GM21367 (cell line): ENCODE data around the gene MYOZ3.

ENCODE experiments used
- ATAC-seq: cut with Tn5 transposase; IDR thresholded peaks from one replicate; pipeline ENCODE4 v1.9.1; 2021; ENCODE audit not compliant: unreplicated experiment

MYOZ3 gene

GRCh38 chr5:150700246-150700593 is 39.2 kb downstream of the MYOZ3 start:
- no peak for ATAC-seq

DNA sequence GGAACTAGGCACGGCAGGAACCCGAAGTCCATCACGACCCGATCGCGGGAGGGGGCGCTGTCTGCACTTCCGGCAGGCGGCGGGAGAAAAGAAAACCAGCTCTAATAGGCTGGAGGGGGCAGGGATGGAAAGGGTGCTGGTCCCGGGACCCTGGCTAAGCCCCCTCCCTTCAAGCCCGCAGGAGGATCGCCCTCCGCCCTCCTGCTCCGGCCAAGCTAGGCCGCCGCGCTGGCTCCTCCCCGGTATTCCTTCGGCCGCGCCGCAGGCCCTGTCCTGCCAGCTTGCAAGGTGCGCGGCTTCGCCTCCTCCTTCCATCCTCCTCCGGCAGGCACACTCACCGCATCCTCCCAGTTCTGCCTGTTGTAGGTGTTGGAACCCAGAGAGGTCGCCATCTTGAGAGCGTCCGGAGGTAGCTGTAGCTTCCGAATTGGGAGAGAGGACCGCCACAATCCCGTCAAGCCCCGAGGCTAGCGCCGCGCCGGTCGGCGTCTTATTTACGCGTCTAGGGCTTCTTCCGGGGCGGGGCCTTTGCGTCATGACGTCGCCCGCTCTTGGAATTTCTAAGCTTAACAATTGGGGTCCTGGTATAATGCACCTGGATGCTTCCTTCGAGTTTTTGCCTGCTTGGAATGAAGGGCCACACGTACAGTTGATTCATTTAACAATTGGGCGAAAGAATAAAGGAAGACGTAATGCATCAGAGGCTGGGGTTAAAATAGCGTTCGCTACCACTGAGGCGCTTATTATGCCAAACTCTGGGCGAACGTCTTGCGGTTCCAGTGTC is 39.7 kb downstream of the MYOZ3 start, which contains the start of gene RBM22:
Gene RBM22, minus strand, starts transcription at position 469 of the 784 bp plus-strand sequence. Its CDS starts 77 bp downstream, at position 392.
- ATAC-seq: peak; percentile 97

DNA sequence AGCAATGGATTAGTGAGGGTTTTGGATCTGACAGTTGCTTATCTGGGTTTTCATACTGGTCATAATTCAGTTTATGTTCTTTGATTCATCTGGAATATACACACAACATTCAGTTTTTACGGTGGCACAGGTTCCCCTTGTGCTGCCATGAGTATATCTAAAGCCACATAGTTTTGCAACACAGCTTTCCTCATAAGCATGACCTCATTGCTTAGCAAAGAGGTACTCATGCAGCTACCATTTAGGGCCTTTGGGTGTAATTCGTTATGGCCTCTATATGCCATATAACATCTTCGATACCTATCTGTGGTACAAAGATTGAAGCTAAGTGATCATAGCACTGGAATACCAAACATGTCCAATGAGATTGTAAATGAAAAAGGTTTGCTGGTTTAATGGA is 42.7 kb downstream of the MYOZ3 start:
- no peak for ATAC-seq

- no peak for ATAC-seq
Observed at GRCh38 chr5:150706776-150707390, 45.8 kb downstream of the MYOZ3 start.

- no peak for ATAC-seq
Observed at GRCh38 chr5:150710165-150710564, 49.1 kb downstream of the MYOZ3 start.

GRCh38 chr5:150723845-150724244 is 62.8 kb downstream of the MYOZ3 start:
- no peak for ATAC-seq
